Mesendoderm (in vitro differentiated cells): ENCODE measurements around the gene ITPR2.
"Not testable (repeated sequence)": the region's sequence is repeated elsewhere in the genome, so short reads cannot be mapped to it uniquely, and the experiment has no call there.

ENCODE experiments used
- DNase-seq: peaks from one replicate; pipeline ENCODE4 v3.0.0; 2013
- H2AK5ac ChIP-seq: 2 replicates; pipeline ENCODE4 v1.6.1; 2013; ENCODE audit warnings: low read length, inconsistent platforms
- H2BK120ac ChIP-seq: 2 replicates; pipeline ENCODE4 v1.6.1; 2013; ENCODE audit warnings: low read depth, mild to moderate bottlenecking, low read length, moderate library complexity, mixed read lengths
- H2BK15ac ChIP-seq: replicated peaks from 2 replicates; pipeline ENCODE4 v1.6.1; 2013; ENCODE audit warnings: low read depth, mild to moderate bottlenecking, moderate library complexity
- H2BK5ac ChIP-seq: 2 replicates; pipeline ENCODE4 v1.6.1; 2013; ENCODE audit warnings: low read length, inconsistent platforms
- H3K18ac ChIP-seq: 2 replicates; pipeline ENCODE4 v1.6.1; 2013; ENCODE audit warnings: mild to moderate bottlenecking, low read length, mixed read lengths
- H3K23ac ChIP-seq: one replicate; pipeline ENCODE4 v1.6.1; 2013; ENCODE audit warnings: low read length
- H3K27ac ChIP-seq: 2 replicates; pipeline ENCODE4 v1.5.1; 2013; ENCODE audit warnings: low read depth, mild to moderate bottlenecking, inconsistent platforms, low read length, moderate library complexity
- H3K27me3 ChIP-seq: 2 replicates; pipeline ENCODE4 v1.6.1; 2013; ENCODE audit warnings: low read length, control low read depth, mild to moderate bottlenecking, inconsistent platforms; ENCODE audit not compliant: insufficient read depth, poor library complexity
- H3K36me3 ChIP-seq: 2 replicates; pipeline ENCODE4 v1.6.1; 2013; ENCODE audit warnings: low read length, inconsistent platforms; ENCODE audit not compliant: control insufficient read depth, insufficient read depth
- H3K4ac ChIP-seq: one replicate; pipeline ENCODE4 v1.6.1; 2013; ENCODE audit warnings: low read depth, mild to moderate bottlenecking, low read length, moderate library complexity
- H3K4me1 ChIP-seq: 2 replicates; pipeline ENCODE4 v1.6.1; 2013; ENCODE audit warnings: low read depth, low read length, inconsistent platforms; ENCODE audit not compliant: control insufficient read depth
- H3K4me2 ChIP-seq: 2 replicates; pipeline ENCODE4 v1.6.1; 2013; ENCODE audit warnings: low read length
- H3K4me3 ChIP-seq: 2 replicates; pipeline ENCODE4 v1.5.1; 2013; ENCODE audit warnings: mild to moderate bottlenecking, low read length
- H3K56ac ChIP-seq: one replicate; pipeline ENCODE4 v1.6.1; 2013; ENCODE audit warnings: low read length
- H3K79me1 ChIP-seq: 2 replicates; pipeline ENCODE4 v1.6.1; 2013; ENCODE audit warnings: low read length, inconsistent platforms
- H3K79me2 ChIP-seq: 2 replicates; pipeline ENCODE4 v1.6.1; 2013; ENCODE audit warnings: mild to moderate bottlenecking, low read length; ENCODE audit not compliant: control insufficient read depth, insufficient read depth
- H3K9ac ChIP-seq: 2 replicates; pipeline ENCODE4 v1.6.1; 2013; ENCODE audit warnings: low read length, inconsistent platforms
- H4K5ac ChIP-seq: one replicate; pipeline ENCODE4 v1.6.1; 2013; ENCODE audit warnings: low read length
- H4K8ac ChIP-seq: one replicate; pipeline ENCODE4 v1.6.1; 2013; ENCODE audit warnings: low read depth, mild to moderate bottlenecking, control low read depth, low read length, moderate library complexity
- WGBS: extraction: QIAGEN DNeasy Blood & Tissue Kit; methylation state at CpG from one replicate; pipeline ENCODE4 v1.1.7; 2013; ENCODE audit warnings: low lambda C conversion rate, missing lambda C conversion rate; ENCODE audit not compliant: insufficient coverage; ENCODE audit errors: extremely low coverage; 5-methylcytosine and 5-hydroxymethylcytosine counted together

Gene ITPR2

DNA sequence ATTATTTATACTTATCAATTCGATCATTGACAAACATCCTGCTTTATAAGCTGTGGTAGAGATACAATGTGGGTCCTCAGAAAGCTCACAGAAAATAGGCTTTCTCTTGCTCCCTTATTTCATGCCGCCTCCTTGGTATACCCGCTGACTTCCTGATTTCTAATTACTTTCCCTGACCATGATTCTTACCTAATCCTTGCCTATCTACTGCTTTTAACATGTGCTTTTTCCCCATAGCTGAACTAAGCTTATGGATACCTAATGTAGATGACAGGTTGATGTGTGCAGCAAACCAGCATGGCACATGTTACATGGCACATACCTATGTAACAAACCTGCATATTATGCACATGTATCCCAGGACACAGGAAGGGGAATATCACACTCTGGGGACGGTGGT, 65.1 kb downstream of the ITPR2 start:
- Histone ChIP-seq H3K27me3 (no peaks in the 10 kb centered on the region), H3K79me2 (no peaks in the 10 kb centered on the region), H2BK120ac (no peak overlapping the region), H3K4me3 (no peak overlapping the region), H3K79me1 (no peaks in the 10 kb centered on the region), H3K23ac (no peak overlapping the region), H3K27ac (no peak overlapping the region), H2AK5ac (no peak overlapping the region), H3K36me3 (no peaks in the 10 kb centered on the region), H4K5ac (no peak overlapping the region), H2BK15ac (no peak overlapping the region), H2BK5ac (no peak overlapping the region), H3K18ac (no peak overlapping the region), H3K56ac (no peak overlapping the region), H4K8ac (no peak overlapping the region), H3K4me2 (no peak overlapping the region), H3K4ac (no peak overlapping the region), H3K4me1 (no peaks in the 10 kb centered on the region), H3K9ac (no peak overlapping the region)
- DNase-seq: no peak
- WGBS: 100% methylated on average over 1 of the region's 4 CpGs

DNA sequence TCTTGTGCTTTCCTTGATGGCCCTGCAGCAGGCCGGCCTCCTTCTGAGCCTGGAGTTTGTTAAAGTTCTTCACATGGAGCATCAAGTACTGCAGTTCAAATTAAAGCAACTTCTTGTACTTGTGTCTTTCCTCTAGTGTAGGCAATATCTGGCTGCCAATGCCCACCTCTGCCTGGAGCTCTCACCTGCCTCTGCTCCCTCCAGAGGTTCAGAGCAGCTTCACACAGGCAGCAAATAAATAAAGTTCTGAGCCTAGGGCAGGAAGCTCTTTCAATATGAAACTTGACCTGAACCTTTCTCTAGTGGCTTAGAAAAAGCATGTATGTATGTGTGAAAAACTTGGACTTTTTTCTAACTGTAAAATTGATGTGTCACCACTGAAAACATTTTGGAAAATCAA, 65.9 kb downstream of the ITPR2 start:
- Histone ChIP-seq H4K8ac (no peak overlapping the region), H3K79me1 (no peaks in the 10 kb centered on the region), H3K4ac (no peak overlapping the region), H2BK15ac (no peak overlapping the region), H3K27ac (no peak overlapping the region), H3K4me1 (no peaks in the 10 kb centered on the region), H3K36me3 (no peaks in the 10 kb centered on the region), H2BK120ac (no peak overlapping the region), H3K4me3 (no peak overlapping the region), H3K4me2 (no peak overlapping the region), H3K9ac (no peak overlapping the region), H3K27me3 (no peaks in the 10 kb centered on the region), H3K56ac (no peak overlapping the region), H3K18ac (no peak overlapping the region), H3K23ac (no peak overlapping the region), H2BK5ac (no peak overlapping the region), H4K5ac (no peak overlapping the region), H3K79me2 (no peaks in the 10 kb centered on the region), H2AK5ac (no peak overlapping the region)
- WGBS: no CpG with 5 or more reads among the region's 1 CpG
- peak; percentile 35 for DNase-seq

DNA sequence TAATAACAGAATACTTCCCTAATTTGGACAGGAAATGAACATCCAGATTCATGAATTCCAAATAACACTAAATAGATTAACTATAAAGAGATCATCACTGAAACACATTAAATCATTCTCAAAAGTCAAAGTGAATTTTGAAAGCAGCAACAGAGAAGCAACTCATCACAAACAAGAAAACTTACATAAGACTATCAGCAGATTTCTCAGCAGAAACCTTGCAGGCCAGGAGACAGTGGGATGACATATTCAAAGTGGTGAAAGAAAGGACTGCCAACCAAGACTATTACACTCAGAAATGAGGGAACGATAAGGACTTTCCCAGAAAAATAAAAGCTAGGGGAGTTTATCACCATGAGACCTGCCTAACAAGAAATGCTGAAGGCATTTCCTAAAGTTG, 70.8 kb downstream of the ITPR2 start:
- H2AK5ac ChIP-seq: no peak overlapping the region
- H3K4me2 ChIP-seq: no peak overlapping the region
- no peak overlapping the region for H3K4ac ChIP-seq
- H3K4me3 ChIP-seq: no peak overlapping the region
- no peaks in the 10 kb centered on the region for H3K4me1 ChIP-seq
- no peak overlapping the region for H3K9ac ChIP-seq
- no peak overlapping the region for H3K18ac ChIP-seq
- H4K8ac ChIP-seq: no peak overlapping the region
- no peak overlapping the region for H2BK5ac ChIP-seq
- no peaks in the 10 kb centered on the region for H3K27me3 ChIP-seq
- H3K79me1 ChIP-seq: no peaks in the 10 kb centered on the region
- DNase-seq: no peak
- no peak overlapping the region for H4K5ac ChIP-seq
- no peak overlapping the region for H3K23ac ChIP-seq
- no peak overlapping the region for H3K56ac ChIP-seq
- no peaks in the 10 kb centered on the region for H3K79me2 ChIP-seq
- H2BK15ac ChIP-seq: no peak overlapping the region
- H3K27ac ChIP-seq: no peak overlapping the region
- no peaks in the 10 kb centered on the region for H3K36me3 ChIP-seq
- no CpG with 5 or more reads among the region's 1 CpG for WGBS
- H2BK120ac ChIP-seq: no peak overlapping the region

DNA sequence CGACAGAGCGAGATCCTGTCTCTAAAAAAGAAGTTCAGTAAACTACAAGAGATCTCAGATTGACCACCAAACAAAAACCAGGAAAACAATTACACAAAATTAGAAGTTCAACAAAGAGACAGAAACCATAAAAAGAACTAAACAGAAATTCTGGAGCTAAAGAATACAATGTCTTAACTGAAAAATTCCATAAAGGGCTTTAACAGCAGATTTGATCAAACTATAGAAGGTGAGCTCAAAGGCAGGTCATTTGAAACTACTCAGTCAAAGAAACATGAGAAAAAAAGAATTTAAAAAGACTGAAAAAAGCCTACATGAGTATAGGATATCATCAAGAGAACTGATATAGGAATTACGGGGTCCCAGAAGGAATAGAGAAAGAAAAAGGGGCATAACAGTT, 71.2 kb downstream of the ITPR2 start:
- H3K4me1 ChIP-seq: no peaks in the 10 kb centered on the region
- no peak overlapping the region for H3K4me3 ChIP-seq
- no peak overlapping the region for H3K56ac ChIP-seq
- WGBS: no CpG with 5 or more reads among the region's 3 CpGs
- no peak overlapping the region for H3K27ac ChIP-seq
- H3K18ac ChIP-seq: no peak overlapping the region
- H3K27me3 ChIP-seq: no peaks in the 10 kb centered on the region
- no peak overlapping the region for H2BK5ac ChIP-seq
- H4K8ac ChIP-seq: no peak overlapping the region
- H3K4me2 ChIP-seq: no peak overlapping the region
- no peak overlapping the region for H3K4ac ChIP-seq
- H2BK120ac ChIP-seq: no peak overlapping the region
- no peaks in the 10 kb centered on the region for H3K79me2 ChIP-seq
- no peaks in the 10 kb centered on the region for H3K36me3 ChIP-seq
- no peak overlapping the region for H3K23ac ChIP-seq
- no peak overlapping the region for H4K5ac ChIP-seq
- DNase-seq: no peak
- H2BK15ac ChIP-seq: no peak overlapping the region
- H3K9ac ChIP-seq: no peak overlapping the region
- H3K79me1 ChIP-seq: no peaks in the 10 kb centered on the region
- H2AK5ac ChIP-seq: no peak overlapping the region

DNA sequence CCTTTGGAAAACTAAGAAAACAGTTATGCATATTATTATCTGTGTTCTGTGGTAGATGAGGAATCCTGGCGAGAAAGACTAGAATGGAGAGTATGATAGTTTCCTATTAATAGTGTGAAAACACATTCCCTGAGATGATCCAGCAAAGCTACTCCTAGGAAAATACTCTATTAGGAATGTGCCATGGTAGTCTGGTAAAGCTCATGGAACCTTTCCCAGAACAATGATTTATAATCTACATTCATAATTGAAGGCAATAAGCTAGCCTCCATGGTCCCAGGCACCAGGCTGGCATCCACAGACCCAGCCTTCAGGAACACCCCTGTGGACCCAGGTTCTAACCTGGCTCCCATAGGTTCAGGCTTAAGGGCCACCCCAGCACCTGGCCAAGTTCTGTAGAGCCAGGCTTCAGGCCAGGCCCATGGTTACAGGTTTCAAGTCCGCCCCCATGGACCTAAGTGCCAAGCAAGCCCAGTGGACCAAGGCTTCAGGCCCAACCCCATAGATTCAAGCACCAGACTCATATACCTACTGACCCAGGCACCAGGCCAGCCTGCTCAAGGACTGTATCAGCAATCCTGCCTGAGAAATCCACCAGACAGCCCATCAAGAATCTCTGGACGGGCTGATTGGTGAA, 72.2 kb downstream of the ITPR2 start:
- Histone ChIP-seq H3K56ac (no peak overlapping the region), H2BK120ac (no peak overlapping the region), H2AK5ac (no peak overlapping the region), H3K79me1 (no peaks in the 10 kb centered on the region), H3K27me3 (no peaks in the 10 kb centered on the region), H3K4me1 (no peaks in the 10 kb centered on the region), H4K5ac (no peak overlapping the region), H3K4me3 (no peak overlapping the region), H2BK15ac (no peak overlapping the region), H3K18ac (no peak overlapping the region), H3K23ac (no peak overlapping the region), H3K4me2 (no peak overlapping the region), H3K9ac (no peak overlapping the region), H4K8ac (no peak overlapping the region), H3K36me3 (no peaks in the 10 kb centered on the region), H2BK5ac (no peak overlapping the region), H3K4ac (no peak overlapping the region), H3K79me2 (no peaks in the 10 kb centered on the region), H3K27ac (no peak overlapping the region)
- WGBS: no CpG with 5 or more reads among the region's 3 CpGs
- DNase-seq: no peak

DNA sequence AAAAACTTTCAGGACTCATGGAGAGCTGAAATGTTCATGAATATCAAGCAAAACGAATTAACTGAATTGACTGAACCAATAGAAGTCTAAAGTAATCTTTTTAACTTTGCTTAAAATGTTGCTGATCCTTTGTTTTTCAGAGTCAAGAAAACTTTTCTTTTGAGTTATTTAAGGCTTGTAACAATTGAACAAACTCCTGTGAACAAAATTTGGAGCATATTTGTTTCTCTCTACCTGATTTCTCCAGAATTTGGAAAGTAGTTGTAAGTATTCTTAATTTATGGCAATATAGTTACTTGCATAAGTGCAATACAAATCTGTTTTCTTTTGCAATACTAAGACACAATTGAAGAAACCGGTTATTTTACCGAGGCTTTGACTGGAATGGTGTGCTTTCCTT, 77.6 kb downstream of the ITPR2 start:
- H3K56ac ChIP-seq, H3K4me3 ChIP-seq, H3K4me2 ChIP-seq, H2AK5ac ChIP-seq, H3K36me3 ChIP-seq, H2BK120ac ChIP-seq, H3K23ac ChIP-seq, H3K4ac ChIP-seq, H3K18ac ChIP-seq, H3K27me3 ChIP-seq, H2BK15ac ChIP-seq, H3K79me1 ChIP-seq, H3K4me1 ChIP-seq, H4K8ac ChIP-seq, H3K79me2 ChIP-seq, H3K9ac ChIP-seq, H4K5ac ChIP-seq, H2BK5ac ChIP-seq, H3K27ac ChIP-seq: not testable (repeated sequence)
- peak; percentile 22 for DNase-seq
- WGBS: no CpG with 5 or more reads among the region's 3 CpGs
